OCI-LY7 (cell line): ENCODE measurements around the gene TUBA8. TPM values are rescaled to one million over a fixed set of nuclear protein-coding genes. Genes with fewer than 3 reads are reported as not detected.

Source experiments
- BruUV-seq: library from RNA; stranded (reverse); fragments of 400-500 nt; replicated peaks from 2 replicates; lab custom pipeline; 2021; lab: Mats Ljungman, UMichigan
- CTCF ChIA-PET: fragments of 300-600 bp; sonication (Branson Sonifier 250); formaldehyde crosslinking; loops from one replicate; lab custom pipeline; 2022; ENCODE audit warnings: antibody characterized with exemption; ENCODE audit not compliant: unreplicated experiment; lab: Charles Lee
- POLR2A ChIA-PET: fragments of 300-600 bp; sonication (Branson Sonifier 250); formaldehyde crosslinking; loops from one replicate; lab custom pipeline; 2022; ENCODE audit warnings: antibody characterized with exemption; lab: Charles Lee
- DNase-seq: peaks from one replicate; pipeline ENCODE4 v3.0.0-alpha.2; 2015; ENCODE audit warnings: low spot score
- H2AFZ ChIP-seq: fragments of 200-600 bp; sonication (generic), shearing (Covaris generic); 2 replicates; pipeline ENCODE4 v1.6.1; 2014; ENCODE audit warnings: mild to moderate bottlenecking, antibody characterized with exemption, low read length, moderate library complexity
- H3K27ac ChIP-seq: fragments of 200-600 bp; sonication (generic); 2 replicates; pipeline ENCODE4 v1.5.1; 2014; ENCODE audit warnings: mixed run types, low read depth, mild to moderate bottlenecking, moderate library complexity, low read length, inconsistent platforms; ENCODE audit not compliant: poor library complexity, severe bottlenecking
- H3K36me3 ChIP-seq: fragments of 200-600 bp; sonication (generic); 2 replicates; pipeline ENCODE4 v1.6.1; 2014; ENCODE audit warnings: mild to moderate bottlenecking, antibody characterized with exemption, low read length, moderate library complexity, mixed read lengths; ENCODE audit not compliant: insufficient read depth
- H3K4me1 ChIP-seq: fragments of 200-600 bp; sonication (generic); 2 replicates; pipeline ENCODE4 v1.5.1; 2014; ENCODE audit warnings: mild to moderate bottlenecking, low read length; ENCODE audit not compliant: insufficient read depth, poor library complexity, severe bottlenecking
- H3K4me2 ChIP-seq: fragments of 200-600 bp; sonication (generic); 2 replicates; pipeline ENCODE4 v1.6.1; 2014; ENCODE audit warnings: mild to moderate bottlenecking, low read length
- H3K4me3 ChIP-seq: fragments of 200-600 bp; sonication (generic); 2 replicates; pipeline ENCODE4 v1.5.1; 2014; ENCODE audit warnings: mild to moderate bottlenecking, low read depth, low read length; ENCODE audit not compliant: poor library complexity, severe bottlenecking
- H3K79me2 ChIP-seq: fragments of 200-600 bp; sonication (generic); 2 replicates; pipeline ENCODE4 v1.6.1; 2016; ENCODE audit warnings: low read depth, mild to moderate bottlenecking, low read length, moderate library complexity, mixed read lengths; ENCODE audit not compliant: insufficient read depth
- H3K9me2 ChIP-seq: fragments of 200-600 bp; sonication (generic); 2 replicates; pipeline ENCODE4 v1.6.1; 2016; ENCODE audit warnings: mild to moderate bottlenecking, low read length, mixed read lengths; ENCODE audit not compliant: insufficient read depth
- H3K9me3 ChIP-seq: fragments of 200-600 bp; sonication (generic); 2 replicates; pipeline ENCODE4 v1.6.1; 2014; ENCODE audit warnings: mild to moderate bottlenecking, mixed run types, low read length, mixed read lengths
- H4K20me1 ChIP-seq: fragments of 200-600 bp; sonication (generic); 2 replicates; pipeline ENCODE4 v1.6.1; 2014; ENCODE audit warnings: mild to moderate bottlenecking, antibody characterized with exemption, low read length, moderate library complexity, mixed read lengths; ENCODE audit not compliant: insufficient read depth
- EZH2phosphoT487 ChIP-seq: fragments of 200-600 bp; sonication (generic); IDR thresholded peaks from 2 replicates; pipeline ENCODE4 v1.6.1; 2018; ENCODE audit warnings: low read depth, borderline replicate concordance, mild to moderate bottlenecking, mixed run types, antibody characterized with exemption, low read length, moderate library complexity, mixed read lengths
- intact Hi-C: fragments of 100-400 bp; cut with micrococcal nuclease; formaldehyde crosslinking; loops from one replicate; pipeline ENCODE4 v1.10.0; 2022; ENCODE audit not compliant: unreplicated experiment
- total RNA-seq, 2 experiments: library from RNA; depleted of rRNA in 1 of 2; stranded (reverse); fragments of >200 nt in 1 of 2; shearing (Covaris generic) in 1 of 2; gene quantifications; 2 replicates each; pipeline ENCODE4 v1.2.3, GENCODE V29; 2014 to 2022
- TF ChIP-seq, protein P1 (sequence below): fragments of 200-600 bp; sonication (generic); conservative IDR thresholded peaks from 2 replicates; pipeline ENCODE4 v1.5.1; 2014; ENCODE audit warnings: mild to moderate bottlenecking, antibody characterized with exemption, low read length, moderate library complexity, mixed read lengths

Gene TUBA8
- total RNA-seq, 2 experiments from 2014 or later: 1.9 to 2.0 TPM

DNA sequence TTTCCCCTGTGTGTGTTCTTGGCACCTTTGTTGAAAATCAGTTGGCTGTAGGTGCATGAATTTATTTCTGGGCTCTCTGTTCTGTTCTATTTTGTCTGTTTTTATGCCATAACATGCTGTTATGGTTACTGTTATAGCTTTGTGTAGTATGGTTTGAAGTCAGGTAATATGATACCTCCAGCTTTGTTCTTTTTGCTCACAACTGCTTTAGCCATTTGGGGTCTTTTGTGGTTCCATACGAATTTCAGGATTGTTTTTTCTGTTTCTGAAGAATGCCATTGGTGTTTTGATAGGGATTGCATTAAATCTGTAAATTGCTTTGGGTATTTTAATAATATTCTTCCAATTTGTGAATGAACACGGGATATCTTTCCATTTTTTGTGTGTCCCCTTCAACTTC is 28.1 kb upstream of the TUBA8 start:
- Histone ChIP-seq H3K4me1 (peaks cover 14% of the 10 kb centered on the region), H4K20me1 (no peaks in the 10 kb centered on the region), H3K4me3 (no peak overlapping the region), H2AFZ (no peak overlapping the region), H3K27ac (no peak overlapping the region), H3K4me2 (no peak overlapping the region), H3K36me3 (peaks cover 85% of the 10 kb centered on the region), H3K9me3 (no peaks in the 10 kb centered on the region), H3K9me2 (no peaks in the 10 kb centered on the region), H3K79me2 (peaks cover 51% of the 10 kb centered on the region)
- CTCF ChIA-PET: no interaction called here
- no peak for DNase-seq
- intact Hi-C loops: no loop called here
- BruUV-seq: no TSS peak
- TF ChIP-seq EZH2phosphoT487: no peak
- TF ChIP-seq, protein P1, sequence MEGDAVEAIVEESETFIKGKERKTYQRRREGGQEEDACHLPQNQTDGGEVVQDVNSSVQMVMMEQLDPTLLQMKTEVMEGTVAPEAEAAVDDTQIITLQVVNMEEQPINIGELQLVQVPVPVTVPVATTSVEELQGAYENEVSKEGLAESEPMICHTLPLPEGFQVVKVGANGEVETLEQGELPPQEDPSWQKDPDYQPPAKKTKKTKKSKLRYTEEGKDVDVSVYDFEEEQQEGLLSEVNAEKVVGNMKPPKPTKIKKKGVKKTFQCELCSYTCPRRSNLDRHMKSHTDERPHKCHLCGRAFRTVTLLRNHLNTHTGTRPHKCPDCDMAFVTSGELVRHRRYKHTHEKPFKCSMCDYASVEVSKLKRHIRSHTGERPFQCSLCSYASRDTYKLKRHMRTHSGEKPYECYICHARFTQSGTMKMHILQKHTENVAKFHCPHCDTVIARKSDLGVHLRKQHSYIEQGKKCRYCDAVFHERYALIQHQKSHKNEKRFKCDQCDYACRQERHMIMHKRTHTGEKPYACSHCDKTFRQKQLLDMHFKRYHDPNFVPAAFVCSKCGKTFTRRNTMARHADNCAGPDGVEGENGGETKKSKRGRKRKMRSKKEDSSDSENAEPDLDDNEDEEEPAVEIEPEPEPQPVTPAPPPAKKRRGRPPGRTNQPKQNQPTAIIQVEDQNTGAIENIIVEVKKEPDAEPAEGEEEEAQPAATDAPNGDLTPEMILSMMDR: no peak
- POLR2A ChIA-PET: no interaction called here

DNA sequence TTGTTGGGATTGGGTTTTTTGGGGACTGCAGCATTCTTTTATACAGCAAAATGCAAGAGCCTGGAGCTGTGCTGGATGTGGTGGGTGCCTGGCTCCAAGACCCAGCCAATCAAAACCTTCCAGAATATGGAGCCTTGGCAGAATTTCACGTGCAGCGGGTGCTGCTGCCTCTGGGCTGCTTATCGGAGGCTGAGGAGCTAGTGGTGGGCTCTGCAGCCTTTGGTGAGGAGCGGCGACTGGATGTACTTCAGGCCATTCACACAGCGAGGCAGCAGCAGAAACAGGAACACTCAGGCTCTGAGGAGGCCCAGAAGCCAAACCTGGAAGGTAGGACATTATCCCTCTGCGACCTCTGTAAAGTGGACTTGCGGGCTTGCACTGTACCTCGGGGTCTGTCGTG is 27.2 kb upstream of the TUBA8 start:
- no peaks in the 10 kb centered on the region for H3K9me2 ChIP-seq
- no peak for DNase-seq
- BruUV-seq: no TSS peak
- H3K4me1 ChIP-seq: peaks cover 14% of the 10 kb centered on the region
- peaks cover 45% of the 10 kb centered on the region for H3K79me2 ChIP-seq
- POLR2A ChIA-PET: interaction anchor here (0.6 to 1.0 kb wide), 2 partner anchors 254 to 390 kb away, joined by 3 to 6 read pairs; no protein-coding TSS in a partner anchor
- peaks cover 92% of the 10 kb centered on the region for H3K36me3 ChIP-seq
- CTCF ChIA-PET: no interaction called here
- H3K4me2 ChIP-seq: no peak overlapping the region
- no peak overlapping the region for H3K27ac ChIP-seq
- H2AFZ ChIP-seq: no peak overlapping the region
- TF ChIP-seq EZH2phosphoT487: no peak
- TF ChIP-seq, protein P1: no peak
- no peaks in the 10 kb centered on the region for H3K9me3 ChIP-seq
- no peaks in the 10 kb centered on the region for H4K20me1 ChIP-seq
- intact Hi-C loops: no loop called here
- no peak overlapping the region for H3K4me3 ChIP-seq

DNA sequence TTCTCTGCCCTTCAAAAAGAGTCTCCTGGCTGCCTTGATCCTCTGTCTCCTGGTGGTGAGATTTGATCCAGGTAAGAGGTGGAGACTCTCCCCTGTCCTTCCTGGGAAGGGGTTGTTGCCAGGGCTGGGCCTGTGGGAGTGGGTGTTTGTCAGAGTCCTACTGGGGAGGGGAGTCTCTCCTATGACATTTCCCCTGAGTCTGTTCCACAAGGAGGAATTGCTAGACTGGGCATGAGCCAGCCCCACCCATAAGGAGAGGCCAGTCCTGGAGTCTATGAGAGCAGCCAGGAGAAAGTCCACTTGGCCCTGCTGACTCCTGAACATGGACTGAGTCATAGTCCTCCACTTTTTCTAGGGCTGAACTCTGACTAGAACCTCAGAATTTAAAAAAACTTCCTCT is 25.4 kb upstream of the TUBA8 start:
- no peak overlapping the region for H2AFZ ChIP-seq
- intact Hi-C loops: no loop called here
- CTCF ChIA-PET: no interaction called here

More for the DNA sequence above, 25.4 kb upstream of the TUBA8 start:
- Histone ChIP-seq H3K4me2 (no peak overlapping the region), H3K9me2 (no peaks in the 10 kb centered on the region), H3K4me1 (no peaks in the 10 kb centered on the region), H3K27ac (no peak overlapping the region), H3K79me2 (peaks cover 28% of the 10 kb centered on the region; the same call in 1 of the 2 replicates), H3K4me3 (no peak overlapping the region), H3K36me3 (peaks cover 98% of the 10 kb centered on the region), H3K9me3 (no peaks in the 10 kb centered on the region), H4K20me1 (no peaks in the 10 kb centered on the region)
- POLR2A ChIA-PET: no interaction called here
- no peak for DNase-seq
- TF ChIP-seq, protein P1: no peak
- TF ChIP-seq EZH2phosphoT487: no peak
- no TSS peak for BruUV-seq
